GM23248 (cell line): ENCODE results near the gene GOLIM4.

Source experiments
- EZH2 ChIP-seq: fragments of 200-600 bp; sonication (generic); IDR thresholded peaks from 2 replicates; pipeline ENCODE4 v1.6.1; 2018; ENCODE audit warnings: antibody characterized with exemption, mild to moderate bottlenecking; ENCODE audit not compliant: insufficient read depth, poor library complexity, severe bottlenecking
- EZH2phosphoT487 ChIP-seq: fragments of 200-600 bp; sonication (generic); IDR thresholded peaks from 2 replicates; pipeline ENCODE4 v1.6.1; 2018; ENCODE audit warnings: antibody characterized with exemption, moderate library complexity, mild to moderate bottlenecking, low read depth; ENCODE audit not compliant: insufficient read depth

DNA sequence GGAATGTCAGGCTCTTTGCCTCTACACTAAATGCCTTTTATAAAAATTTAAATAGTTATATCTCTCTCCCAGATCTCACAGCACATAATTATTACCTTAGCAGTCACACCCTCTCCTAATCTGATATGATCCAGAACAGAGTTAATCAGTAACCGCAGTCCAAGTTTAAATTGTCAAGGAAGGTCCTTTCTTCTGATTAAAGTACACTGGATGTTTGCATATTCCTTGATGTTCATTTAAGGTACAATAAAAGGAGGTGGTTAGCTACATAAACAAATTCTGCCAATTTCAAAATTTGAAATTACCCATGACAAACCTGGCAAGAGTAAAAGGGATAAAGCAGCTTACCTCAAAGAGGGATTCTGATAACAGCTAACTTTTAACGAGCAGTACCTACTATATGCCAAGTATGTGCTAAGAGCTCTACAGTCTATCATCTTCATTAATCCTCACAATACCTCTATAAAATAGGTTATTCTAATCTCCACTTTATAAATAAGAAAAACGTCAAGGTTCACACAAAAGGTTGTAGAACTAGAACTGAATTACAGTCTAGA lies 4.3 kb downstream of the GOLIM4 start:
- TF ChIP-seq EZH2phosphoT487 (no peak), EZH2 (no peak)
